CD4-positive, alpha-beta T cell (primary cell): ENCODE measurements around the gene UGP2. TPM values are rescaled to one million over a fixed set of nuclear protein-coding genes. Genes with fewer than 3 reads are reported as not detected.

Experiments used
- ATAC-seq: fragments of 200-7000 bp; cut with Tn5 transposase; one replicate; pipeline ENCODE4 v1.10.0; 2022; ENCODE audit warnings: mild to moderate bottlenecking; ENCODE audit not compliant: poor library complexity
- CTCF ChIA-PET: fragments of 350-600 bp; sonication (Branson Sonifier 250); formaldehyde crosslinking; loops from one replicate; lab custom pipeline; 2021; ENCODE audit warnings: antibody characterized with exemption, inconsistent platforms; lab: Charles Lee
- POLR2A ChIA-PET: fragments of 350-600 bp; sonication (Branson Sonifier 250); formaldehyde crosslinking; loops from one replicate; lab custom pipeline; 2021; ENCODE audit warnings: antibody characterized with exemption, inconsistent platforms; lab: Charles Lee
- DNase-seq, 14 experiments: peaks; one replicate each; pipeline ENCODE4 v3.0.0-alpha.2; 2013 to 2020; ENCODE audit warnings: mixed read lengths in 2 of 14
- H3K27ac ChIP-seq, 2 donors: one replicate each; pipeline versions ENCODE4 v1.5.1 to v1.7.0; 2013; ENCODE audit warnings: low read length in 2 of 2, low read depth in 1 of 2, mild to moderate bottlenecking in 1 of 2
- H3K27me3 ChIP-seq, 2 experiments: 1 replicate in 1 of 2; 2 replicates in 1 of 2; pipeline versions ENCODE4 v1.6.1 to v1.7.0; 2013; ENCODE audit warnings: low read length in 2 of 2, control low read depth in 1 of 2, mild to moderate bottlenecking in 1 of 2, moderate library complexity in 1 of 2; ENCODE audit not compliant: insufficient read depth in 2 of 2, control insufficient read depth in 1 of 2
- H3K36me3 ChIP-seq: one replicate; pipeline ENCODE4 v1.6.1; 2013; ENCODE audit warnings: low read length, control low read depth; ENCODE audit not compliant: insufficient read depth
- H3K4me1 ChIP-seq: one replicate; pipeline ENCODE4 v1.6.1; 2013; ENCODE audit warnings: low read length, control low read depth; ENCODE audit not compliant: insufficient read depth
- H3K4me3 ChIP-seq: one replicate; pipeline ENCODE4 v1.5.1; 2013; ENCODE audit warnings: mild to moderate bottlenecking, low read length, moderate library complexity
- H3K9me3 ChIP-seq, 2 experiments: 1 replicate in 1 of 2; 2 replicates in 1 of 2; pipeline versions ENCODE4 v1.6.1 to v1.7.0; 2013; ENCODE audit warnings: low read length in 2 of 2, mild to moderate bottlenecking in 2 of 2, control low read depth in 1 of 2, moderate library complexity in 1 of 2; ENCODE audit not compliant: control insufficient read depth in 1 of 2, insufficient read depth in 1 of 2
- H3K27ac Mint-ChIP-seq: one replicate; pipeline ENCODE4 v1.8.0; 2020; ENCODE audit warnings: mixed read lengths
- H3K27me3 Mint-ChIP-seq: one replicate; pipeline ENCODE4 v1.8.0; 2021; ENCODE audit warnings: mixed read lengths
- H3K36me3 Mint-ChIP-seq: one replicate; pipeline ENCODE4 v1.8.0; 2021; ENCODE audit warnings: low read depth, mixed read lengths
- H3K4me1 Mint-ChIP-seq: one replicate; pipeline ENCODE4 v1.8.0; 2021; ENCODE audit warnings: low read depth, mixed read lengths
- H3K4me3 Mint-ChIP-seq: one replicate; pipeline ENCODE4 v1.8.0; 2020; ENCODE audit warnings: mild to moderate bottlenecking, mixed read lengths
- H3K9me3 Mint-ChIP-seq: one replicate; pipeline ENCODE4 v1.8.0; 2020; ENCODE audit warnings: mixed read lengths
- CTCF ChIP-seq: fragments of 200-600 bp; IDR thresholded peaks from one replicate; pipeline ENCODE4 v1.8.0; 2022; ENCODE audit warnings: antibody characterized with exemption, mild to moderate bottlenecking
- intact Hi-C, 2 experiments: fragments of 100-400 bp; cut with DNase I in 1 of 2; cut with micrococcal nuclease in 1 of 2; formaldehyde crosslinking; loops; one replicate each; pipeline versions ENCODE4 v1.15.1 to v1.9.0; 2023 to 2025; cut with DNase I, micrococcal nuclease
- polyA plus RNA-seq, 2 donors: library from polyadenylated mRNA; unstranded; fragments of 120-200 nt; gene quantifications; one replicate each; pipeline ENCODE4 v1.2.1, GENCODE V29; 2013
- total RNA-seq, 174 experiments: library from RNA in 2 of 174; stranded (reverse) in 2 of 174; gene quantifications; one replicate each; pipeline ENCODE4 v1.2.3 and lab custom pipeline; 2021 to 2026

UGP2 gene
- total RNA-seq (10 to 100 TPM; 47.1 to 53.2 TPM), total RNA-seq (lab: John Stamatoyannopoulos, UW) (29.7 to 168 (median 85.5) reads per million in 172 experiments)
- polyA plus RNA-seq (2013, experiment 1 of 2), result 105 TPM
- 112 TPM for polyA plus RNA-seq (2013, experiment 2 of 2)

DNA sequence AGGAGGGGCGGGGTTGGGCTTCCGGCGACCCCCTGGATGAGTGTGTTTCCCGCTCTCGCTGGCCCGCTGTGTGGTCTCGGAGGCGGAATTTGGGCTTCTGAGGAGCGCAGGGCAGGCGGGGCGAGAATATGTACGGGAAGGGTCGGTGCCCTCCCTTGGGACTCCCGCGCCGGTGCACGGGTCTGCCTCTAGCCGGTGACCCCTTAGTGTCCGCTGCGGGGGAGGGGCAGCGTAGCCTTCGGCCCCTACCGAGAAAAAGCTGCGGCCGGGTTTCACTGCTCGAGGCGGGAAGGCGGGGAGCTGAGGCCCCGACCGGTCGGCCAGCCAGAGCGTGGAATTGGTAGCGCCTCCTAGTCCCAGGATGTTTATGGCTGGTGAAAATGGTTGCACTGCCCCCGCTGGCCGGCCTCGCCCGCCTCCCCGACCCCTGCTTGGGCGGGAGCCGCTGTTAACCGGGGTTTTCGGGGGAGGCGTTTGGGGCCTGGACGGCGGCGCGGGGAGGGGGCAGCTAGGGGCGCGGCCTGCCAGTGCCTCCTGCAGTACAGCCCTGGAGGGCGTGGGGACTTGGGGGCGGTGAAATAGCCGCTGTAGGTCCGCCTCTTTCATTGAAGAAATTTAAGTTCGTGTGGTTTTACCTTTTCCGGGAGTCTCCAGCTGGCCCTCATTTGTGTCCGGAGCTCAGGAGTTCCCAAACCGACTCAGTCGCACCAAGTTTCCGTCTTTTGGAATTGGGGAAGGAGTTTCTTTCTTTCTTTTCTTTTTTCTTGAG lies at the start of gene UGP2:
UGP2 (plus strand) TSS at position 643 of the 769 bp plus-strand sequence. CDS start 290 bp downstream, outside the sequence.
- intact Hi-C loops, result loop anchor here (1.0 to 10.0 kb wide), 9 partner anchors 17 to 1593 kb away; partner anchors contain the start of genes MDH1 (in 2 of the 2), WDPCP (in 2 of the 2), CEP68 (in 1 of the 2) and SPRED2 (in 1 of the 2)
- peak within 1 kb of the TSS; percentile 97 for H3K27ac Mint-ChIP-seq
- Histone ChIP-seq H3K27me3 (no peaks in the 10 kb centered on the region), H3K4me1 (peaks cover 29% of the 10 kb centered on the region), H3K36me3 (peaks cover under 1% of the 10 kb centered on the region), H3K9me3 (no peaks in the 10 kb centered on the region), H3K27ac (peak within 1 kb of the TSS; percentile 87), H3K4me3 (peak within 1 kb of the TSS; percentile 99)
- DNase-seq, result peak; percentile 70 to 92 (median 82)
- peak; percentile 15 for TF ChIP-seq CTCF
- no peaks in the 10 kb centered on the region for H3K9me3 Mint-ChIP-seq
- H3K4me1 Mint-ChIP-seq, result peaks cover 47% of the 10 kb centered on the region
- CTCF ChIA-PET, result interaction anchor here (0.9 to 5.8 kb wide), 3 partner anchors 12 to 253 kb away, joined by 3 to 50 read pairs (median 39); partner anchors contain the start of genes MDH1 and WDPCP
- H3K4me3 Mint-ChIP-seq, result peak within 1 kb of the TSS; percentile 99
- no peaks in the 10 kb centered on the region for H3K27me3 Mint-ChIP-seq
- POLR2A ChIA-PET, result interaction anchor here (0.7 to 3.9 kb wide), 14 partner anchors 10 to 1386 kb away, joined by 3 to 93 read pairs (median 4); partner anchors contain the start of genes ACTR2, AFTPH, CEP68 and MDH1
- peak; percentile 64 for ATAC-seq
- peaks cover 27% of the 10 kb centered on the region for H3K36me3 Mint-ChIP-seq

DNA sequence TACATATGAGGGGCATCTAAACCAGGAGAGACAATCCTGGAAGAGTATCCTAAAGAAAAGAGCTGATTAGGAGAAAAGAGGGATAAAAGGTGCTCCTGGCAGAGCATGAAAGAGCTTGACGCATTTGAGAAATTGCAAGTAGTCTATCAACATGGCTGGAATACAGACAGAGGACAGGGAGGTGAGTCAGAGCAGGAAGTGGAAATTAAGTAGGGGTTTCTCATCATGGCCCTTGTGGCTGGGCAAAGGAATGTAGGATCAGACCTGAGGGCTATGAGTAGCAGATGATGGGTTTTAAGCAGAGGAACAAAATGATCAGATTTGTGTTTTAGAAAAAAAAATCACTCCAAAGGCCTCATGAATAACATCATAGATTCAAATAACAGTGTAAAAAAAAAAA lies 49.2 kb upstream of the UGP2 start:
- ChIA-PET POLR2A (no interaction called here), CTCF (no interaction called here)
- Mint-ChIP-seq H3K36me3 (no peaks in the 10 kb centered on the region), H3K27me3 (no peaks in the 10 kb centered on the region), H3K4me3 (no peak overlapping the region), H3K4me1 (no peaks in the 10 kb centered on the region), H3K9me3 (no peaks in the 10 kb centered on the region), H3K27ac (no peak overlapping the region)
- no peaks in the 10 kb centered on the region for H3K4me1 ChIP-seq
- TF ChIP-seq CTCF, result no peak
- no peaks in the 10 kb centered on the region for H3K9me3 ChIP-seq
- H3K4me3 ChIP-seq, result no peak overlapping the region
- DNase-seq, result no peak
- no peaks in the 10 kb centered on the region for H3K36me3 ChIP-seq
- H3K27ac ChIP-seq, result no peak overlapping the region
- no peaks in the 10 kb centered on the region for H3K27me3 ChIP-seq
- intact Hi-C loops, result no loop called here
- no peak for ATAC-seq

- H3K4me1 ChIP-seq, result no peaks in the 10 kb centered on the region
- no peaks in the 10 kb centered on the region for H3K9me3 ChIP-seq
- intact Hi-C loops, result loop anchor here in 1 of 2 experiments (5.0 kb wide), 1 partner anchor 66 kb away; no protein-coding TSS in a partner anchor
- H3K9me3 Mint-ChIP-seq, result no peaks in the 10 kb centered on the region
- H3K36me3 Mint-ChIP-seq, result no peaks in the 10 kb centered on the region
- no peak for TF ChIP-seq CTCF
- H3K36me3 ChIP-seq, result no peaks in the 10 kb centered on the region
- H3K4me3 Mint-ChIP-seq, result no peak overlapping the region
- no peak for ATAC-seq
- H3K4me3 ChIP-seq, result no peak overlapping the region
- no peak overlapping the region for H3K27ac Mint-ChIP-seq
- H3K27me3 ChIP-seq, result no peaks in the 10 kb centered on the region
- CTCF ChIA-PET, result no interaction called here
- no peak for DNase-seq
- POLR2A ChIA-PET, result no interaction called here
- H3K27me3 Mint-ChIP-seq, result no peaks in the 10 kb centered on the region
- no peak overlapping the region for H3K27ac ChIP-seq
- no peaks in the 10 kb centered on the region for H3K4me1 Mint-ChIP-seq
Observed at GRCh38 chr2:63796366-63796765, 45.3 kb upstream of the UGP2 start.
